Anterior cingulate cortex (tissue), 58 donors: ENCODE measurements around the gene MPPED2.

Experiments
- DNase-seq, 58 donors: peaks; one replicate each; lab custom pipeline; 2025; lab: John Stamatoyannopoulos, UW

Gene MPPED2

DNA sequence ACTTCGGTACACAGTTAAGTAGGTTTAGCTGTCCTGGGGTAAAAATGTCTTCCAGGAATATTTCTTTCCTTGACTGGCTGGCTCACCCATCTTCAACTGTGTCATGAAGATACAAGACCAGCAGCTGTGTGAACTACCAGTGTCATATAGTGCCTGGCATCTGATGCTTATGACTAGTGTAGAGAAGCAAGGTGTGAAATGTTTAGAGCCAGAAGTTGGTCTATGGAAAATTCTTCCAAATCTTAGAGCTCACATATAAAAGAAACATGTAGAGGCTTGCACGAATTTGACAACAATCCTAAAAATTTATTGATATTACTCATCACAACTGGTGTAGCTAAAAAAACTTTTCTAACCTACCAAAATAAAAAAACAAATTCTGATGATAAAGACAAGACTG is 208.8 kb downstream of the MPPED2 start:
- no peak for DNase-seq

DNA sequence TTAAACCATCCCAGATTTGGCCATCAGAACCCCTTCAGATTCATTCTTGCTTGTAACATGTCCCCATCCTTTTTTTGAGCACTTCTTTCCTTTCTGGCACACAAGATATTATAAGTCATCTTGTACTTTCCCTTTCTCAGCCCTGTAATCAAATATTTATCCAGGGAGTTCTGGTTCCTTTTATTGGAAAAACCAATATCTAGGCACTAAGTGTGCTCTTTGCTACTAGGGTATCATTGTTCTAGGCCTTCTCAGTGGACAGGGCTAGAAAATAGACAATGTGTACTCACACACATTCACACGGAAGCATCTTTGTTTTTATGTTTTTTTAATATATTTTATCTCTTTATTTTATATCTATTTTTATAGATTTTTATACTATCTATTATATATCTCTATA is 216.0 kb downstream of the MPPED2 start:
- DNase-seq = no peak

DNA sequence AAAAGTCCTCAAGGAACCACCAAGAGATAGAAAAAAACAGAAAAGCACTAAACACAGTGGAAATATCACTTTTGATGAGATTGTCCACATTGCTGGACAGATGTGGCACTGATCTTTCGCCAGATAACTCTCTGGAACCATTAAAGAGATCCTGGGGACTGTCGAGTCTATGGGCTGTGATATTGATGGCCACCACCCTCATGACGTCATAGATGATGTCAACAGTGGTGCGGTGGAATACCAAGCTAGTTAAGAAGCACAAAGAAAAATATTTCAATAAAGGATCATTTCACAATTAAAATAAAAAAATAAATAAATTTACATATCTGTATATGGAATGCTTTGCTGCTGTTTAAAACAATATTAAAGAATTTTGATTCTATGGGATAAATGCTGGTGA is 217.8 kb downstream of the MPPED2 start:
- DNase-seq = no peak

DNA sequence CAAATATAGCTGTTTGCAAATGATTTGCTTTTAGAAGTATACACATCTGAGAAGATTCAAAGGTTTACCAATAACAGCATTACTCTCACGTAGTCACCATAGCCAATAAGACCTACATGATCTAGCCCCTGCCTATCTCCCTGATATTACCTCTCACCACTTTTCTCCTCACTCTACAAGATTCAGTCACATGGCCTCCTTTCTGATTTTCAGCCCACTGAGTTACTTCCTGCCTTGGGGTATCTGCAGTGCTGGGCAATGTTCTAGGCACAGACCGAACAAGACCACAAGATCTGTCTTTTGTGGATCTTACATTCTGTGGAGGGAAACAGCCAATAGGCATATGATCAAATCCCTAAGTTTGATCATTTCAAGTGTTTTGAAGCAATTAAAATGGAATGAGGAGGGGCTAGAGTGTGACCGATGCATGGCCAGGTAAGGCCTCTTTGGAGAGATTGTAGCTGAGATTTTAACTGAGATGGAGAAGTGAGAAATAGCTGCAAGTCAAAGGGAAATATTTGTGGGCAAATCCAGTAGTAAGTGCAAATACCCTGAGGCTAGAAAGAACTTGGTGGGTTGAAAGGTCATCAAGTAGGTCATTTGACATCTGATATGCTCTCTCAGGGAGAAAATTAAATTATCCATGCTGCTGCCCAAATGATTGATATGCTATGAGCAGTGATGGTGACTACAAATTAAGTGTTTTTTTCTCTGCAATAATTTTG is 220.2 kb downstream of the MPPED2 start:
- DNase-seq = no peak

DNA sequence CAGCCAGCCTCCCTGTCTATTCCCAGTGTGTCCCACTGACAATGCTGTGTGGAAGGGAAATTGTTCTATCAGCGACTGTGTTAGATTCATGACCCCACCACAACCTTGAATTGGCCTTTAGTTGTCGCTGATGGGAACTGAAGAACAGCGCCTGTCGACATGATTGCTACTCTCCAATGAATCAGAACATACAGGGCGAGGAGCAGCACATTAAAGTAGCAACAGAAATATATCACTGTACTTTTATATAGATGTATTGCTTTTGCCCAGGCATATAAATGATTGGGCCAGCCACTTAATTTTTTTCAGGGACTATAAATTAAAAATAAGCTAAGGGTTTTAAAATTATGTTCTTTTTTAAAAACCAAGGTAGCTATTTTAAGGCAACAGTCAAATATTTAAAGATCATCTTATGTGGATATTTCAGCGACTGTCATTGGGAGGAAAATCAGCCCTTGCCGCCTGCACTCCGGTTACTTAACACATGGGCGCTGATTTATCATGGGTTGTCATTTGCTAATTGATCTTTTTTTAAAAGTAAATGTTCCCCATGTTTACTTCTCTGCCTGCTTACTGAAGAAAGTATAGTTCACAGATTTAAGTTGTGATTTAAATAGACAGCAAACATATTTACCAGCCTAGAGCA is 221.2 kb downstream of the MPPED2 start:
- no peak for DNase-seq

DNA sequence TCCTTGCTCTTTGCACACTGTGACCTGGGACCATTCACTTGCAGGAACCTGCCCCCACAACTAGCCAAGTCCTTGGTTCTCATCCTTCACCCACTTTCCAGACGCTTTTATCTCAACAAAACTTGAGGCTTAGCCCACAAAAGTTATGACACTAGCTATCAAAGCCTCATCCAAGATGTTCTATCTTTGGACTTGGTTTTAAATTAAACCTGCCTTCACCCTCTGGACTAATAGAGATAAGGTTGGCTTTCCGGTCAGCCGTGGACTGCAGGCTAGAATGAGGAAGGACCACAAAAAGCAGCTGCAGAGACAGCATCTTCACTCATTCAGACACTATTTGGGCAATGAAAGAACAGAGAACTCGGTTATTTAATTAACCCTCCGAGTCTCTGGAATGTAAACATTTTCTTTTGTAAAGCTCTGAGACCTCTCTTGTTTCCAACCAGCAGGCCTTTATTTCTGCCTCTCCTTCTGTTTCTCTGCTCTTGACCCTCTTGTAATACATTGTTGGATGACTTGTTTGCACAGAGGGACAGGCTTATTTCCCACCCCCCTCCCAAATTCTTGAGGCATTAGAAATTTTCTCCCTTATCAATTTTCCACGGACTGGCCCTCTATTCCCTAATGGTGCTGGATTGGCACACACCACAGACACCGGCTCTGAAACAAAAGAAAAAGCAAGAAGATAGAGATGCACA is 221.9 kb downstream of the MPPED2 start:
- DNase-seq = no peak

DNA sequence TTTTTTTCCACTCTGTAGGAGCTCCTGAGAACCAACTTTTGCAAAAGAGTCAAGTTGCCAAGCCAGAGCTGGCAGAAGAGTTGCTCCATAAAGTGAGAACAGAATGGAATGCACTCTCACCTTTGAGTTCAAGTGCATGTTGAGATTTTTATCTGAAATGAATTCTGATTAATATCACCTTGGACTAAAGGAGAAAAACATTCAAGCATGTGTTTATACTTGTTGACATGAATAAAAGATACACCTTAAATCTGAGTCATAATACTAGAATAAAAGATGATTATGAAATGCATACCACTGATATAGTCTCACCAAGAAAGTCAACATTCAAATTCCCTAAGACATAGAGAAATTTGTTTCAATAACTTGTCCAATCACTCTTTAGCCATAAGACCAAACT is 225.4 kb downstream of the MPPED2 start:
- DNase-seq = no peak
